GM19463 (cell line): ENCODE data around the gene ARHGAP24.

Experiments
- ATAC-seq: cut with Tn5 transposase; IDR thresholded peaks from one replicate; pipeline ENCODE4 v1.9.1; 2021; ENCODE audit warnings: mild to moderate bottlenecking, moderate library complexity; ENCODE audit not compliant: unreplicated experiment

ARHGAP24 gene

DNA sequence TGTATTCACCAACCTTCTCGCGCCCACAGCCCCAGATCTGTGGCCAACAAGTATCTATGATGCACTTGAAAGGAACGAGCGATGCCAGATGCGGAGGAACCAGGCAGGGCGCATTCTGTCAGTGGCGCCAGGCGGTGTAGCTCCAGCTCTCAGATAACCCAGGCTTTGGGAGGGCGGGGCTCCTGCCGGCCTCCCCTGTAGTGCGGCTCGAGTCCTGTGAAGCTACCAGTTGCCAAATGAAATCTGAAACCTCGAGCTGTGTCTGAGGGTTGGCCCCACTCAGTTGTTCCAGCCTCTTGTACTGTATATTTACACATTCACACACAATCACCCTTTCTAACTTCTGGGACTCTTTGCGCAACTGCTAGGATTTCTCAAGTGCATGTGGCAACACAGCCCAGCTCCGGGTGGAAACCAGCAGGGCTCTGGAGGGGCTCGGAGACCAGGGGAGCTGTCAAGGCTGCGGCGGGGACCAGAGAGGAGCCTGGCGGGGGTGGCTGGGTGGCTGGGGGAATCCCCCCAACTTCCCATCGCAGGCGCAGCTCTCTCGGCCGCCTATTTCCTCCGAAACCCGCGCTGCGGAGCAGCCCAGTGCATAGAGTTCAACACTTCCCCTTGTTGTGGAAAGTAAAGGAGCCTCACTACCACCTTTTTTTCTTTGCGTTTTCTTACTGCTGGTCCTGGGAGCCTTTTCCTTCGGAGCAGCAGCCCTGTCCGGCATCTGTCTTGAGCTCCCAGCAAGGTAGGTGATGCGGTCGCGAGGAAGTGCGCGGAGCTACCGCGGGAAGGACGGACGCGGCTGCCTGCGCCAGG is at the start of gene ARHGAP24:
Gene ARHGAP24 (plus strand): TSS at position 333 of the 813 bp plus-strand sequence.
- ATAC-seq, result peak; percentile 87

DNA sequence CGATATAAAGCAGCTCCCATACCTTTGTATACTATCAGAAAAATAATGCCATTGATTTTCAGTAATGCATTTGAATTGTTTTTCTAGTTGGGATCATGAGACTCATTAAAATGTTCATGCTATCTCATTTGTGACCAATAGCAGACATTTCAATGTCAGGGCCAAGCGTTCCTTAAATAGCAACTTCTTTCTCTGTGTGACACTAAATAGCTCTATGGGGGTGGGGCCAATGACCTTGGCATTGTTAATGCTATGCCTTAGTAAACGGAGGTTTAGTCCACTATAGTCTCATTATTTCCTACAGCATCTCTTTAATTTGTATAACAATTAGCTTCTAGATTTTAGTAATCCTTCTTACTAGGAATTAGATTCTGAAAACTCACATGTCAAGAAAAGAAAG is 48.6 kb upstream of the ARHGAP24 start:
- no peak for ATAC-seq

DNA sequence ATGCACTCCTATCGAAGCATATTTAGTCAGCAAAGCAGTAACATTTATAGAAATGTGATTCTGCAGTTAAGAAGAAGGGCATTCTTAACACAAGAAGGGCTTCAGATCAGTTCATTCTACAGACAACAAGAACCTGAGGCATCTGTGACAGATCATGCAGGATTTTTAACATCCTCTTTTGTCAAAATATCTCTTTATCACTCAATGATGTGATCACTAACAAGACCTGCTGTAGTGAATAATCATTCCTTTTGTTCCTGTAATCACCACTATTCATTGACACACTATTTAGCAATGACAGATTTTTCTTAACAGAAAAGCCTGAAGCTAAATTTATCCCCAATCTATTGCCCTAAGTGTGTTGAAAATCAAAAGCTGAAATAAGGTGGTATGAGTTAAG is 47.8 kb upstream of the ARHGAP24 start:
- no peak for ATAC-seq

GRCh38 chr4:85430226-85430625 is 44.7 kb upstream of the ARHGAP24 start:
- ATAC-seq, result no peak

GRCh38 chr4:85430697-85431096 is 44.3 kb upstream of the ARHGAP24 start:
- no peak for ATAC-seq

- ATAC-seq, result no peak
Observed at GRCh38 chr4:85431156-85431555, 43.8 kb upstream of the ARHGAP24 start.

DNA sequence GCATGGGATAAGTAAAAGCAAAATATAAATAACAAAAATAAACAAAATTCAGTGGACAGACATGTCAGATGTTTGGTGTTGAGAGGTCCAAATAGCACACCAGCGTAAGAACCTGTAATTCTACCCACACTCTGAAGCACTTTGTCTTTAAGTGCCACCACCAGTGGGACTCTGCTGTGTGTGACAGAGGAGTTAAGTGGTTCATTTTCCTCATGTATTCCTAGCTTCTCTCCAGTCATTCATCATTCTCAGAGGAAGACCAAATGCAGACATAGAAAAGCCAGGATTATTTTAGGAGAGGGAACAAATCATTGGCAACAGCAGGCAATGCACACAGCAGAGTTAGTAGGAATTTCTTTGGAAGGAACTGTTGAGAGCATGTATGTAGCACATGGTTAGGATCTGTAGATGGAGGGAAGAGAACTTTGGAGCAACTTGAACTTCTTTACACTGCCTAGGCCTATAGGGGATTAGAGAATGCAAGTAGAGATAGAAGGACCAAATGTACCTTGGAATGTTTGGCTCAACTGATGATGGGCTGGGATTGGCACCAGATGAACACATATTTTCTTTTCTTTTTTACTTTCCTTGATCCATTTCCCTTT is 43.0 kb upstream of the ARHGAP24 start:
- ATAC-seq, result no peak

DNA sequence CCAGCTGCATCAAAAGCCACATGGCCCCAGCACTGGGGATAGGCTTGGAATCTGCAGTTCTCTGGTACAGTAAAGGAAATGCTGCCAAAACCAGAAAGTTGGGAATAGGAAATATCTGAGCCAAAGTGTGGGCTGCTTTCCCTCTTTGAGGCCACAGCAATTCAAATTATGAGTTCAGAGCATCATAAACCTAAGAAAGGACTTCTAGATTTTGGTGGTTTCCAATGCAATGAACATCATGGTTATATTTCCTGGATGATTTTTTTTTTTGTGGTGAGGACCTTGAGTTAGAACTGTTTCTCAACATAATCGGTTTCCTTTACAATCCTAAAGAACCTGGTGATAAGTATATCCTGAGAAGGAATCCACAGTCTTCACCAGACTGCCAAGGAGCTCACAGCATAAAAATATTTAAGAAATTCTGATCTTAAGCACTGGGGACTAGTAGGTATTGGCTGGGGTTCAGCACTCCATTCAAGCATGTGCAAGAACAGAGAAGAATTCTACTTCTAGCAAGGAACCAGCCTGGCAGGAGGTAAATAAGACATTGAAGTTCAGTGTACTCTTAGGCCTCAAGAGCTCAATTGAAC is 29.8 kb upstream of the ARHGAP24 start:
- ATAC-seq, result no peak

DNA sequence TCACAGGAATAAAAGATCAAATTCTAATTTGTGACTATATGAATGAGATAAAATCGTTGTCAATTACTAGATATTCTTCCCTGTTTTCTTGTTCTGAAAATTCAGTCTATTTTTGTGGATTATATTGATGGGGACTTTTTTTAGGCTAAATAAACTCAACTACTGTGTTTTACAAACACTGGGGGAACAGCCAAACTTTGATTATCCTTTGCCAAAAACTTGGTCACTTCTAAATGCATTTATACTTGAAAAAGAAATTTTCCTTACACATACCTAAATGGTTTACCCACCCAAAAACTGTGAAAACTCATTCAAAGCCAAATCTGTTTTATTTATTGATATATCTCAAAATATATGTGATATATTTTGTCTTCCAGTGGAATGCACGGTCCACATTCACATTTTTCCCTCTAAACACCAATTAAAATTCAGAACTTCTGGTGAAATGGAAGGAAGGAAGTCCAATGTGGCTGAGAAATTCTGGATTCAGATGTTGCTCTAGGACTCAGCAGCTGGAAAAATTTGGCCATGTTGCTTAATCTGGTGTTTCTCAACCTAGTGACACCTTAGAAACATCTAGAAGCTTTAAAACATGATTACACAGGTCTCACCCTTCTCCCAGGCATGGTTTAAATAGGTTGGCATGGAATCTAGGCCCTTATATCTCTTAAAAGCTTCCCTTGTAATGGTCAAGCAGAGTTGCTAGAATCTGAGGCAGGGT is 28.6 kb upstream of the ARHGAP24 start:
- ATAC-seq, result no peak

GRCh38 chr4:85448906-85449890 is 25.8 kb upstream of the ARHGAP24 start:
- peak; percentile 74 for ATAC-seq

DNA sequence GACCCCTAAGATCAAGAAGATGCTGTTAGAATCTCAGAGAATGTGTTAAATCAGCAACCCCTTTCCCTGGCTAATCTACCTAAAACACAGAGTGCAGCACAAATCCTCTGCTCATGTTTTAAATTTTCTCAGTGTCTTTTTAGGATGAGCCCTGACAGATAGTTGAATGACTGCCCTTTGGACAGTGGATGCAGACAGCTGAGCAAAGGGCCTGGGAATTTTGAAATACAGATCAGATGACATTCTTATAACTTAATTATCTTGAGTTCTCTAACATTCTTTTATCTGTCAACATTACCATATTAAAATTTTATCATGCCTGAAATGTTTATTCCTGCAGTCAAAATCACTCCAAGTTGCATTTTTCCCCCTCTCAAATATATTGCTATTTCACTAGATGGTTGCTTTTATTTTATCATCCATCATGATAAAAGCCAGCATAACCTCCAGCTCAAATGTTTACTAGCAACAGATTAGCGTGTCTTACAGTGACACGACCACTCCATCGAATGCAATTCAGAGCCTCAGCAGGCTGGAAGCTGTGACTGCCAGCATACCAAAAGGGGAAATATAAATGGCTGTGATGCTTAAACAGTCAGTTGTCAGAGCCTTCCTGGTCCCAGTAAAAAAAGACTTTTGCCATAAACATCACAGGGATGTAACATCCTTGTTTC is 22.8 kb upstream of the ARHGAP24 start:
- ATAC-seq, result no peak

DNA sequence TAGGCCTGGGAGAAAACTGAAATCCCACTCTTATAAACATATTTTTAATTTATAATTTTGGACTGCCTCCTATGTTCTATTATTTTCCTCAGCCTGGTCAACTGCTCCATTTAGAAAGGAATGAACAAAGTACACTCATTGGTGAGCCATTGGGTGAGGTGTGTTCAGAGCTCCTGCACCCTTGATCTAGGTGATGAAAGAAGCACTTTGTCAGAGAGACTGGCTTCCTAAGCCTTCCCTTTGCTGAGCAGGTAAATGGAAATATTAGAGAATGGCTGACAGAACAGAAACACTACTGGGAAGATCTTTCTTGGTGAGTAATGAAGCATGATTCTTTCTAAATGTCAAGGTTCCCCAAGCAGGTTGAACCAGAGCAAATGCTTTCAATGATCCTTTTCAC is 19.0 kb upstream of the ARHGAP24 start:
- no peak for ATAC-seq

GRCh38 chr4:85457752-85458467 is 17.0 kb upstream of the ARHGAP24 start:
- ATAC-seq, result no peak

DNA sequence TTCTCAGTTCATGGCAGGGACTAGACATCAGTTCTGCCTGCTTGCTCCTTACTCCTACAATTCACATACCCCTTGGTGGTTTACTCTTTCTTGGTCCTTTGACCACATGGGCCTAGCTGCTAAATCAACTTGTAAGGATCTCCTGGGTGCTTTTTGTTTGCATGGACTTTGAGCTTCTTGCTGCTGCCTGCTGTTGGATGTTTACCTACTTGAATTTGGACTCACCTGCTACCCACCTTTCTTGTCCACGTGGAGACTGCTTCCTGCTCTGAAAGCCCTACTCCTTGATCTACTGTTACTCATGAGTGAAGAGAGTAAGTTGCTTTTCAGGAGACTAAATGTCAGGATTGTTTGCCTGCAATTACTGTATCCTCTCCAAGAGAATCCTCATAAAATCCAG is 15.2 kb upstream of the ARHGAP24 start:
- no peak for ATAC-seq

GRCh38 chr4:85474356-85474755 is 594 bp upstream of the ARHGAP24 start:
- no peak for ATAC-seq

DNA sequence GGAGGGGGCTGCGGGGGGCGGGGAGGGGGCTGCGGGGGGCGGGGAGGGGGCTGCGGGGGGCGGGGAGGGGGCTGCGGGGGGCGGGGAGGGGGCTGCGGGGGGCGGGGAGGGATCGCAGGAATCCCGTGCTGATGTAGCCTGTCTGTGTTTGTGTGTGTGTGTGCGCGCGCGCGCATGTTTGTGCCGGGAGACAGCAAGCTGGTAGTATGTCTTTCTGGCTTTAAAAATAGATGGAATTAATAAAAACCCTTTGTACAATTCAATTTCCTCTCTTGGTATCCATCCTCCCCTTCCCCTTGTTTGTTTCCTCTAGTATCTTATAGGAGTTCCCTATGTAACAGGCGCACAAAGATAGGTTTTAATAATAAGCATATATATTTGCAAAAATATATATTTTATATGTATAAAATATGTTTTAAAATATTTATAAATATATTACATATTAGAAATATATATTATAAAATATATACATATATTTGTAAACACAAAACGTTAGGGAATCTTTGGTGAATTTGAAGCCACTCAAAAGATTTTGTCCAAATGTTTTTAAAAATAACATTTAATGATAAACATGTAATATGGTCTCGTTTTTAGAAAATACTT is 782 bp downstream of the ARHGAP24 start:
- ATAC-seq, result no peak

DNA sequence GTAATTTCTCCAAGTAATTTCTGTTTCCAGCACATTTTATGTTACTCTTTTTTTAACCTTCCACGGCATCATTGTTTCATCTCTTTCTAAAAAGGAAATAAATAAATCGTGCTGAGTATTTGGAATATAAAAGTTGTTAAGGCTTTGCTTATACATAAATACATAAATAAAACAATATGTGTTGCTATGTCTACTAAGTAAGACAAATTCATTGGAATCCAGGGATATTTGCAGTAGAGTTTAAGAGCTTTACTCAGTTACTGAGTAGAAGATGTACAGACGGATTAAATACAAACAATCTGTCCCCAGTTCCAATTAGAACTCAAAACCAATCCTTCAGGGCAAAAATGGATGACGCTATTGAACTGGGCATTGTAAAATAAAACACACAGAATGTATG is 1.4 kb downstream of the ARHGAP24 start:
- no peak for ATAC-seq

GRCh38 chr4:85477534-85477933 is 2.6 kb downstream of the ARHGAP24 start:
- ATAC-seq, result peak; percentile 27

DNA sequence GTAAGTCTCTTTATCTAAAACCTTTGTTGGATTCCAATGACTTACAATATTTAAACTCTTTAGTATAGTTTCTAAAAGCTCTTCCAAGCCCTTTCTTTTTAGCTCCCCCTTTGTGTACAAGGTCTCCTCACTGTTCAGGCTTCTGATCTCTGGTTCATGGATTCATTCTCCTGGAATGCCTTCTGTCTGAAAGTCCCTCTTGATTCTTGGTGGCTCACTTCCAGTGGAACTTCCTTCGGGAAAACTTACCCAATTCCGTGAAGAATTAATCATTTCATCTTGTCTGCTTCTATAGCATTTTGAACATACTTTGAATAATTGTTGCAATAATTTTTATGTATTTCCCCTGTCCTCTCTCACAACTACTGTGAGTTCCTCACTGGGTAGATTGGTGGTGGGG is 3.6 kb downstream of the ARHGAP24 start:
- ATAC-seq, result no peak
